H1 (cell line): ENCODE measurements around the gene OPN3. TPM values are rescaled to one million over a fixed set of nuclear protein-coding genes. Genes with fewer than 3 reads are reported as not detected.

Experiments used
- CTCF ChIA-PET: fragments of 300-600 bp; sonication (Branson Sonifier 250); formaldehyde crosslinking; loops from one replicate; lab custom pipeline; 2021; ENCODE audit not compliant: partially characterized antibody; lab: Charles Lee
- POLR2A ChIA-PET: fragments of 300-600 bp; sonication (Branson Sonifier 250); formaldehyde crosslinking; loops from one replicate; lab custom pipeline; 2021; ENCODE audit warnings: inconsistent platforms; ENCODE audit not compliant: partially characterized antibody; lab: Charles Lee
- DNase-seq, 2 experiments: peaks; one replicate each; pipeline versions ENCODE4 v3.0.0 to v3.0.0-alpha.2; 2010 to 2022; ENCODE audit warnings: low spot score in 2 of 2, low read depth in 1 of 2, mixed read lengths in 1 of 2
- FAIRE-seq: peaks from 2 replicates; lab custom pipeline; 2011; peaks lifted over from hg19 to GRCh38; lab: Jason Lieb, UNC
- H2AFZ ChIP-seq: 2 replicates; pipeline ENCODE4 v1.8.1; 2012; ENCODE audit warnings: low read length, inconsistent platforms
- H2AK5ac ChIP-seq: 2 replicates; pipeline ENCODE4 v1.6.1; 2013; ENCODE audit warnings: low read depth, low read length
- H2BK120ac ChIP-seq: replicated peaks from 2 replicates; pipeline ENCODE3; 2013; ENCODE audit warnings: low read depth, low read length, inconsistent platforms
- H2BK12ac ChIP-seq: 2 replicates; pipeline ENCODE4 v1.6.1; 2013; ENCODE audit warnings: low read depth, low read length
- H2BK15ac ChIP-seq: 2 replicates; pipeline ENCODE4 v1.6.1; 2013; ENCODE audit warnings: low read length
- H2BK20ac ChIP-seq: 2 replicates; pipeline ENCODE4 v1.6.1; 2013; ENCODE audit warnings: low read length
- H2BK5ac ChIP-seq: 2 replicates; pipeline ENCODE4 v1.6.1; 2013; ENCODE audit warnings: low read depth, low read length
- H3K14ac ChIP-seq: 2 replicates; pipeline ENCODE4 v1.6.1; 2013; ENCODE audit warnings: inconsistent platforms; ENCODE audit not compliant: insufficient read length
- H3K18ac ChIP-seq: 2 replicates; pipeline ENCODE4 v1.6.1; 2013; ENCODE audit warnings: low read length; ENCODE audit errors: extremely low read depth
- H3K23ac ChIP-seq: 2 replicates; pipeline ENCODE4 v1.6.1; 2013; ENCODE audit warnings: inconsistent platforms; ENCODE audit not compliant: insufficient read length
- H3K23me2 ChIP-seq: 2 replicates; pipeline ENCODE4 v1.6.1; 2013; ENCODE audit warnings: low read depth, low read length
- H3K27ac ChIP-seq: 2 replicates; pipeline ENCODE4 v1.6.1; 2011; ENCODE audit warnings: low read depth, low read length, inconsistent platforms
- H3K27me3 ChIP-seq, 4 experiments: replicated peaks in 1 of 4; 1 replicate in 1 of 4; 2 replicates in 3 of 4; pipeline versions ENCODE4 v1.6.1 to v1.8.1; 2011 to 2013; ENCODE audit warnings: low read length in 3 of 4, mild to moderate bottlenecking in 3 of 4, inconsistent platforms in 2 of 4, mixed read lengths in 2 of 4, moderate library complexity in 1 of 4; ENCODE audit not compliant: control insufficient read depth in 3 of 4, insufficient read depth in 3 of 4; ENCODE audit errors: extremely low read depth in 1 of 4
- H3K36me3 ChIP-seq, 4 experiments: 2 replicates each; pipeline versions ENCODE4 v1.6.1 to v1.8.1; 2011 to 2013; ENCODE audit warnings: mild to moderate bottlenecking in 4 of 4, low read length in 3 of 4, moderate library complexity in 2 of 4, control low read depth in 1 of 4, inconsistent platforms in 1 of 4; ENCODE audit not compliant: insufficient read depth in 4 of 4, control insufficient read depth in 2 of 4
- H3K4ac ChIP-seq: replicated peaks from 2 replicates; pipeline ENCODE3; 2013; ENCODE audit warnings: low read length, low read depth, mixed read lengths, inconsistent platforms; ENCODE audit not compliant: insufficient read length
- H3K4me1 ChIP-seq, 4 experiments: replicated peaks in 1 of 4; 1 replicate in 1 of 4; 2 replicates in 3 of 4; pipeline versions ENCODE4 v1.6.1 to v1.8.1; 2011 to 2013; ENCODE audit warnings: low read length in 3 of 4, inconsistent platforms in 2 of 4, mixed read lengths in 1 of 4; ENCODE audit not compliant: insufficient read depth in 4 of 4, control insufficient read depth in 3 of 4
- H3K4me2 ChIP-seq, 2 experiments: 2 replicates each; pipeline versions ENCODE4 v1.6.1 to v1.8.1; 2011 to 2013; ENCODE audit warnings: low read depth in 2 of 2, low read length in 2 of 2, control low read depth in 1 of 2, inconsistent platforms in 1 of 2, mild to moderate bottlenecking in 1 of 2; ENCODE audit not compliant: insufficient read depth in 1 of 2
- H3K4me3 ChIP-seq, 4 experiments: fragments of 200-600, 300-600 bp in 1 of 4; sonication (generic), shearing (Covaris generic), sonication (Bioruptor Twin) in 1 of 4; 2 replicates each; pipeline versions ENCODE4 v1.5.1 to v1.8.1; 2011 to 2016; ENCODE audit warnings: low read length in 4 of 4, low read depth in 3 of 4, control low read depth in 2 of 4, inconsistent platforms in 2 of 4, mild to moderate bottlenecking in 2 of 4, mixed read lengths in 1 of 4, moderate library complexity in 1 of 4; ENCODE audit not compliant: insufficient read depth in 2 of 4; ENCODE audit errors: extremely low read depth in 1 of 4
- H3K56ac ChIP-seq: replicated peaks from 2 replicates; pipeline ENCODE3; 2013; ENCODE audit warnings: low read depth, mild to moderate bottlenecking, mixed read lengths, low read length, inconsistent platforms; ENCODE audit not compliant: insufficient read length
- H3K79me1 ChIP-seq: 2 replicates; pipeline ENCODE4 v1.6.1; 2013; ENCODE audit warnings: low read depth, low read length, control low read depth
- H3K79me2 ChIP-seq, 2 experiments: 2 replicates each; pipeline versions ENCODE4 v1.6.1 to v1.8.1; 2012 to 2013; ENCODE audit warnings: low read length in 2 of 2, mild to moderate bottlenecking in 2 of 2, inconsistent platforms in 1 of 2; ENCODE audit not compliant: insufficient read depth in 2 of 2, control insufficient read depth in 1 of 2
- H3K9ac ChIP-seq, 4 experiments: replicated peaks in 1 of 4; 1 replicate in 1 of 4; 2 replicates in 3 of 4; pipeline versions ENCODE4 v1.6.1 to v1.8.1; 2011 to 2013; ENCODE audit warnings: low read depth in 3 of 4, low read length in 3 of 4, control low read depth in 2 of 4, mild to moderate bottlenecking in 2 of 4, moderate library complexity in 2 of 4, inconsistent platforms in 1 of 4; ENCODE audit errors: extremely low read depth in 1 of 4
- H3K9me3 ChIP-seq, 2 experiments: 2 replicates each; pipeline versions ENCODE4 v1.6.1 to v1.8.1; 2012 to 2013; ENCODE audit warnings: mild to moderate bottlenecking in 2 of 2, moderate library complexity in 2 of 2, control low read depth in 1 of 2, inconsistent platforms in 1 of 2, low read depth in 1 of 2, low read length in 1 of 2, mixed read lengths in 1 of 2; ENCODE audit not compliant: insufficient read depth in 2 of 2
- H4K20me1 ChIP-seq, 2 experiments: replicated peaks in 1 of 2; 2 replicates each; pipeline versions ENCODE3 to v1.8.1; 2011 to 2013; ENCODE audit warnings: inconsistent platforms in 2 of 2, low read length in 2 of 2, mild to moderate bottlenecking in 1 of 2; ENCODE audit not compliant: insufficient read depth in 2 of 2, control insufficient read depth in 1 of 2
- H4K5ac ChIP-seq: 2 replicates; pipeline ENCODE4 v1.6.1; 2013; ENCODE audit warnings: low read length, low read depth, mixed read lengths, inconsistent platforms; ENCODE audit not compliant: insufficient read length
- H4K8ac ChIP-seq: 2 replicates; pipeline ENCODE4 v1.8.0; 2013; ENCODE audit warnings: mild to moderate bottlenecking, moderate library complexity, low read length, inconsistent platforms; ENCODE audit not compliant: insufficient read depth; ENCODE audit errors: extremely low read depth
- H4K91ac ChIP-seq: replicated peaks from 2 replicates; pipeline ENCODE3; 2013; ENCODE audit warnings: low read length, mixed read lengths, inconsistent platforms; ENCODE audit not compliant: insufficient read length
- SIX5 ChIP-seq: IDR thresholded peaks from 2 replicates; pipeline ENCODE4 v1.6.1; 2011; ENCODE audit warnings: mild to moderate bottlenecking, low read depth, low read length
- TBP ChIP-seq: IDR thresholded peaks from 2 replicates; pipeline ENCODE4 v1.6.1; 2011; ENCODE audit warnings: low read depth, low read length, improper control_type of control experiment
- WGBS, 2 experiments: shearing (Covaris generic) in 1 of 2; methylation state at CpG; one replicate each; pipeline versions ENCODE4 v1.1.6 to v1.1.7; 2013 to 2015; ENCODE audit warnings: low lambda C conversion rate in 2 of 2, mixed read lengths in 2 of 2, inconsistent platforms in 1 of 2, low coverage in 1 of 2, missing lambda C conversion rate in 1 of 2; ENCODE audit not compliant: insufficient replicate concordance in 2 of 2, insufficient coverage in 1 of 2, insufficient read length in 1 of 2; ENCODE audit errors: extremely low coverage in 1 of 2, missing lambda C conversion rate in 1 of 2; 5-methylcytosine and 5-hydroxymethylcytosine counted together
- polyA plus RNA-seq, 7 experiments: library from polyadenylated mRNA; depleted of rRNA in 3 of 7; stranded (reverse) in 5 of 7; unstranded in 2 of 7; fragments of >200 nt in 5 of 7; fragments of 200-250 nt in 2 of 7; gene quantifications; 1 replicate in 5 of 7; 2 replicates in 1 of 7; 4 replicates in 1 of 7; pipeline versions ENCODE4 v1.2.1 to v1.2.3, GENCODE V29; 2011 to 2013; ENCODE audit warnings: missing spikeins in 2 of 7, mixed read lengths in 2 of 7
- total RNA-seq: library from RNA; stranded (reverse); fragmentation: NEBNext Ultra II Directional; extraction: Animal tissue kit (Norgen Biotek cat#: 25700); gene quantifications from 2 replicates; pipeline ENCODE4 v1.2.1, GENCODE V29; 2021

Gene OPN3
- total and polyA plus RNA-seq, 2 of the 8 experiments (the other 6 are each of a cell fraction or from before 2014, with no cell fraction given): 8.8 to 19.4 TPM

- TF ChIP-seq SIX5 (no peak), TBP (no peak)
- no peak overlapping the region for H3K4ac ChIP-seq
- no peak overlapping the region for H4K91ac ChIP-seq
- no peaks in the 10 kb centered on the region for H3K79me1 ChIP-seq
- H2BK20ac ChIP-seq: no peak overlapping the region
- H3K4me2 ChIP-seq: no peak overlapping the region
- H3K18ac ChIP-seq: no peak overlapping the region
- no peak overlapping the region for H3K23ac ChIP-seq
- H3K9me3 ChIP-seq: no peaks in the 10 kb centered on the region
- ChIA-PET CTCF (interaction anchor here (6.5 kb wide), 1 partner anchor 14 kb away, joined by 43 read pairs; no protein-coding TSS in a partner anchor), POLR2A (no interaction called here)
- no peak overlapping the region for H2AFZ ChIP-seq
- no peak overlapping the region for H3K9ac ChIP-seq
- no peak overlapping the region for H4K8ac ChIP-seq
- DNase-seq: no peak
- H2BK15ac ChIP-seq: no peak overlapping the region
- peaks cover 0 to 6% (median 0%) of the 10 kb centered on the region in 4 experiments; a peak in 1 of 8 replicates for H3K36me3 ChIP-seq
- H2BK120ac ChIP-seq: no peak overlapping the region
- no peak overlapping the region for H2BK12ac ChIP-seq
- H3K79me2 ChIP-seq: 0 out of 4 replicates have a peak, but pooled peaks cover 0 to 4% of the 10 kb centered on the region in 2 experiments
- H3K4me1 ChIP-seq: peaks cover 0 to 3% (median 0%) of the 10 kb centered on the region in 4 experiments; a peak in 3 of 7 replicates
- peaks cover 0 to 2% of the 10 kb centered on the region in 2 experiments for H4K20me1 ChIP-seq
- FAIRE-seq: no peak
- H4K5ac ChIP-seq: no peak overlapping the region
- H3K56ac ChIP-seq: no peak overlapping the region
- no peaks in the 10 kb centered on the region for H3K23me2 ChIP-seq
- WGBS, 2 experiments: 90% methylated on average over 2 of the region's 2 CpGs; no CpG with 5 or more reads in 1 of the 2 experiments
- H3K4me3 ChIP-seq: no peak overlapping the region
- no peaks in the 10 kb centered on the region for H3K27me3 ChIP-seq
- H2AK5ac ChIP-seq: no peak overlapping the region
- no peak overlapping the region for H2BK5ac ChIP-seq
- H3K14ac ChIP-seq: no peak overlapping the region
- no peak overlapping the region for H3K27ac ChIP-seq
Measured at GRCh38 chr1:241624935-241625334, 15.2 kb downstream of the OPN3 start.
